Measurements from ENCODE around the gene BBOX1.

GRCh38 chr11:27052668-27053067 lies 12.1 kb downstream of the BBOX1 start:
- TF ChIP-seq RAD21 (IDR thresholded peaks at IDR 0.05) (no peak), CTCF (IDR thresholded peaks at IDR 0.05; ENCODE audit: low read depth, low read length, missing input control) (no peak), REST (IDR thresholded peaks at IDR 0.05) (no peak), EGR1 (IDR thresholded peaks at IDR 0.05; ENCODE audit: low read depth in 2 of 2) (no peak), ATF3 (IDR thresholded peaks at IDR 0.05) (no peak), NR2F2 (IDR thresholded peaks at IDR 0.05) (no peak), ZBTB33 (IDR thresholded peaks at IDR 0.05) (no peak), YY1 (IDR thresholded peaks at IDR 0.05) (no peak), MAX (IDR thresholded peaks at IDR 0.05) (no peak), JUND (IDR thresholded peaks at IDR 0.05) (no peak), FOXA1 (IDR thresholded peaks at IDR 0.05) (no peak), HNF4G (IDR thresholded peaks at IDR 0.05) (no peak)

Data from liver (tissue), 3 donors.